ENCODE results near the gene PARG. TPM values are rescaled to one million over a fixed set of nuclear protein-coding genes. Genes with fewer than 3 reads are reported as not detected.
A peak's percentile ranks its signal among the peaks of the same experiment; 100 is the strongest.
"Not testable (repeated sequence)": the region's sequence is repeated elsewhere in the genome, so short reads cannot be mapped to it uniquely, and the experiment has no call there.

PARG gene
- total RNA-seq (2014; rRNA removed; shearing (Covaris generic); ENCODE audit: low replicate concordance) = 19.5 and 27.3 TPM in 2 replicates

- in situ Hi-C loops (cut with HindIII; ENCODE audit: low pct_unique_long_range_greater_than_20kb, low sequenced_read_pairs) = not testable (repeated sequence)
- peak; percentile 73 for DNase-seq (ENCODE audit: low read depth)
Observed at GRCh38 chr10:49941447-49942338, at the start of gene PARG, which contains the start of gene TIMM23B. Gene PARG (minus strand): TSS chr10:49942027. CDS start chr10:49941725, 302 bp downstream. Gene TIMM23B (plus strand): TSS chr10:49942053. CDS start chr10:49942195, 142 bp downstream.

DNA sequence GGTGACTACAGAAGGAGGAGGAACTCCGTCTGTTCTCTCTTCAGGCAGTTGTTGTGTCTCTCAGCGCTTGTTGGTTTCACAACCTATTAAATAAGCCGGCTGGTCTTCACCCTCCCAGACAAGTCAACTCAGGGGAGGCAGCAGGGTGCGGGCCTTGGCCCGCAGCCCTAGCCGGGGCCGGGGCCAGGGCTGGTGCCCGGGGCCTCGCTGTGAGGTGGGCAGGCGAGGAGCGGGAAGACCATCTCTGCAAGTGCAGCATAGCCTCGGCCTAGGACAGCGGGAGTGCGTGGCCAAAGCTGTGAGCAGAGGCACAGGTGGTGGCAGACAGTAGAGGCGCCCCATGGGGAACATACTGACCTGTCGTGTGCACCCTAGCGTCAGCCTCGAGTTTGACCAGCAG lies 46.5 kb upstream of the PARG start, which contains the start of gene AGAP6:
Gene AGAP6, plus strand, starts transcription at position 31 of the 400 bp plus-strand sequence. Its CDS starts 310 bp downstream, at position 341.
- DNase-seq (ENCODE audit: low read depth); in situ Hi-C loops (cut with HindIII; ENCODE audit: low pct_unique_long_range_greater_than_20kb, low sequenced_read_pairs): not testable (repeated sequence)

GRCh38 chr10:49987207-49987606 lies 45.4 kb upstream of the PARG start:
- in situ Hi-C loops (cut with HindIII; ENCODE audit: low pct_unique_long_range_greater_than_20kb, low sequenced_read_pairs); DNase-seq (ENCODE audit: low read depth): not testable (repeated sequence)

DNA sequence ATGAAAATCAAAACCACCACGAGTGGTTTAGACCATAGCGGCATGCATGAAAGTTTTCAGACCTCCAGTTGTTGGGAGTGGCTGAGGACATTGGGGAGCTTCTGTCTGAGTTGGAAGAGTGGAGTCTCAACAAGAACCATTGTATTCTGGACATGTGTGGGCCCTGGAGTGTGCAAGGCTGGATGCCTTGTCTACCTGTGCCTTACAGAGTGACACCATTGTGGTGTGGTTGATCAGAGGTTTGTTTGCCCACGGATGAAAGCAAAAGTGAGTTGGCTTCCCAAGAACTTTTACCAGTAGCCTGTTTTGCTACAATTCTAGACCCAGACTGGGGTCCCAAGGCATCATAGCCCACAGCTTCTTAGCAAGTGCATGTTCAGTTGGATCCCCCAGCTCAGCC lies 35.9 kb upstream of the PARG start:
- in situ Hi-C loops (cut with HindIII; ENCODE audit: low pct_unique_long_range_greater_than_20kb, low sequenced_read_pairs); DNase-seq (ENCODE audit: low read depth): not testable (repeated sequence)

GRCh38 chr10:49972094-49972493 lies 30.3 kb upstream of the PARG start:
- in situ Hi-C loops (cut with HindIII; ENCODE audit: low pct_unique_long_range_greater_than_20kb, low sequenced_read_pairs); DNase-seq (ENCODE audit: low read depth): not testable (repeated sequence)

GRCh38 chr10:49971466-49971865 lies 29.6 kb upstream of the PARG start:
- in situ Hi-C loops (cut with HindIII; ENCODE audit: low pct_unique_long_range_greater_than_20kb, low sequenced_read_pairs) = not testable (repeated sequence)

GRCh38 chr10:49970331-49970857 lies 28.6 kb upstream of the PARG start:
- in situ Hi-C loops (cut with HindIII; ENCODE audit: low pct_unique_long_range_greater_than_20kb, low sequenced_read_pairs); DNase-seq (ENCODE audit: low read depth): not testable (repeated sequence)

More at GRCh38 chr10:49971466-49971865, 29.6 kb upstream of the PARG start:
- not testable (repeated sequence) for DNase-seq (ENCODE audit: low read depth)

DNA sequence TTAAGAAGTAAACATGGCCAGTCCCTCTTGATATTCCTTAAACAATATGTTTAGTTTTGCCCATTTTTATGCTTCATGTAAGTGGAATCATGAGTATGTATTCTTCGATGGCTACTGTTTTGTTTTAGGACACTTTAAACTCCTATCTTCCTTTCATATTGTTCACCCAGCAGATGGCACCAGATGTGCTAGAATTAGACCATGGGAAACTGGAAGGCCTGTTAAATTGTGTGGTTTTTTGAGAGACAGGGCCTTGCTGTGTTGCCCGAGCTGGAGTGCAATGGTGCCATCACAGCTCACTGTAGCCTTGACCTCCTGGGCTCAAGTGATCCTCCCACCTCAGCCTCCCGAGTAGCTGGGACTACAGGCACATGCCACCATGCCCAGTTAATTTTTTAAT lies 11.3 kb upstream of the PARG start:
- in situ Hi-C loops (cut with HindIII; ENCODE audit: low pct_unique_long_range_greater_than_20kb, low sequenced_read_pairs) = not testable (repeated sequence)
- peak; percentile 4 for DNase-seq (ENCODE audit: low read depth)

DNA sequence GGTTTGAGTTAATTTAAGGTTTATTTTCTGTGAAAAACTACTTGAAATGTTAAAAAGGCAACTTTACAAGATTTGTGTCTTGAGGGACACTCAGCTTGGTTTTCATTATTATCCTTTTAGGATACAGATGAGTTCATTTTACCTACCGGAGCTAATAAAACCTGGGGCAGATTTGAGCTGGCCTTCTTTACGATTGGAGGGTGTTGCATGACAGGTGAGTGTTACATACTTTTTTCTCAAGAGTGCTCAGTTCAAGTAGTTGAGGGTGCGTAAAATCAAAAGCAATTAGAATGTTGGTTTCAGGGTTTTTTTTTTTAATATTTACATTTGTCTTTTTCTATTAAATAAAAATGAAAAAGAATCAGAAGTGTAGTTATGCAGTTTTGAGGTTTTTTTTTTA lies 10.2 kb upstream of the PARG start:
- in situ Hi-C loops (cut with HindIII; ENCODE audit: low pct_unique_long_range_greater_than_20kb, low sequenced_read_pairs); DNase-seq (ENCODE audit: low read depth): not testable (repeated sequence)

DNA sequence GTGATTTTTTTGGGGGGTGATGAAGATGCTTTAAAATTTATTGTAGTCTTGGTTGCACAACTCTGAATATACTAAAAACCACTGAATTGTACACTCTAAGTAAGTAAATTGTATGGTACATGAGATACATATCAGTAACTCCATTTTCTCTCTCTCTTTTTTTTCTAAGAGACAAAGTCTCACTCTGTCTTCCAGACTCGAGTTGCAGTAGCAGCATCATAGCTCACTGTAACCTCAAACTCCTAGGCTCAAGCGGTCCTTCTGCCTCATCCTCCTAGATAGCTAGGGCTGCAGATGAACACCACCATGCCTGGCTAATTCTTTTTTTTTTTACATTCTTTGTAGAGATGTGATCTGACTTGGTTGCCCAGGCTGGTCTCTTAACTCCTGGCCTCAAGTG lies 6.9 kb upstream of the PARG start:
- in situ Hi-C loops (cut with HindIII; ENCODE audit: low pct_unique_long_range_greater_than_20kb, low sequenced_read_pairs); DNase-seq (ENCODE audit: low read depth): not testable (repeated sequence)

DNA sequence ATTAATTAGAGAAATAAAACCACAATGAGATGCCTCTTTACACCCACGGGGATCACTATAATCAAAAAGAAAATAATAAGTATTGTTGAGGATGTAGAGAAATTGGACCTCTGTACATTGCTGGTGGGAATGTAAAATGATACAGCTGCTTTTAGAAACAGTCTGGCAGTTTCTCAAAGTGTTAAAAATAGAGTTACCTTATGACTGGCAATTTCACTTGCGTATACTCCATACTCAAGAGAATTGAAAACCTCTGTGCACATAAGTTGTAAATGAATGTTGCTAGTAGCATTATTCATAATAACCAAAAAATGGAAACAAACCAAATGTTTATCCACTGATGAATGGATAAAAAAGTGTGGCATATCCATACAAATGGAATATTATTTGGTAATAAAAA lies 6.3 kb upstream of the PARG start:
- DNase-seq (ENCODE audit: low read depth); in situ Hi-C loops (cut with HindIII; ENCODE audit: low pct_unique_long_range_greater_than_20kb, low sequenced_read_pairs): not testable (repeated sequence)

GRCh38 chr10:49943607-49944006 lies 1.8 kb upstream of the PARG start:
- in situ Hi-C loops (cut with HindIII; ENCODE audit: low pct_unique_long_range_greater_than_20kb, low sequenced_read_pairs); DNase-seq (ENCODE audit: low read depth): not testable (repeated sequence)

DNA sequence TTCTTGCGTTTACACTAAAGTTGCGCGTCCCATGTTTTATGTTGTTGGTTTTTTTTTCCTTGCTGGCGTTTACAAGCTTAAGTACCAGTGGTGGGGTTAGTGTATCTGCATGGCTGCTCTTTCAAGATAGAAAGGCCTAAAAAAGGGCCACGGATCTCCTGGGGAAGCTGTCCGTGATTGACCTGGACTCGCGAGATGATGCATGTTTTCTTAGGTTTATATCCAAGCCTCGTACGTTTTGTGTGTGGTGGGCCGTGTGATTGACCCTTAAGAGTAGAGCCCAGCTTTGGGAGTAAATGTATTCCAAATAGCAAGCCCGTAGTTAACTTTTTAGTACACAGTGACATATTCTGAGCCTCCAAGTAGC lies 495 bp upstream of the PARG start:
- DNase-seq (ENCODE audit: low read depth) = peak; percentile 3
- in situ Hi-C loops (cut with HindIII; ENCODE audit: low pct_unique_long_range_greater_than_20kb, low sequenced_read_pairs) = not testable (repeated sequence)

- in situ Hi-C loops (cut with HindIII; ENCODE audit: low pct_unique_long_range_greater_than_20kb, low sequenced_read_pairs); DNase-seq (ENCODE audit: low read depth): not testable (repeated sequence)
Observed at GRCh38 chr10:49931959-49932728, 9.7 kb downstream of the PARG start.

DNA sequence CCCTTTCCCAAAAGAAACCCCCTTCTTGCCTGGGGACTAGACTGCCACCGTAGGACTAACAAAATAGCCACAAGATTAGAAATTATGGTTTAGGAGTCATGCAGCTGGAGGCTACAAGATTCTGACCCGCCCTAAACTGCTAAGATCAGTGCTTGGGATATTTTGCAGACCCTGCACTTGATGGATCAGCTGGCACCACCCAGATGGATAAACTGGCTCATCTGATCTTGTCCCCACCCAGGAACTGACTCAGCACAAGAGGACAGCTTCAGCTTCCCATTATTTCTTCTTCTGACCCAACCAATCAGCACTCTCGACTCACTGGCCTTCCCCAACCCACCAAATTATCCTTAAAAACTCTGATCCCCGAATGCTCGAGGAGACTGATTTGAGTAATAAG lies 10.6 kb downstream of the PARG start:
- DNase-seq (ENCODE audit: low read depth); in situ Hi-C loops (cut with HindIII; ENCODE audit: low pct_unique_long_range_greater_than_20kb, low sequenced_read_pairs): not testable (repeated sequence)

DNA sequence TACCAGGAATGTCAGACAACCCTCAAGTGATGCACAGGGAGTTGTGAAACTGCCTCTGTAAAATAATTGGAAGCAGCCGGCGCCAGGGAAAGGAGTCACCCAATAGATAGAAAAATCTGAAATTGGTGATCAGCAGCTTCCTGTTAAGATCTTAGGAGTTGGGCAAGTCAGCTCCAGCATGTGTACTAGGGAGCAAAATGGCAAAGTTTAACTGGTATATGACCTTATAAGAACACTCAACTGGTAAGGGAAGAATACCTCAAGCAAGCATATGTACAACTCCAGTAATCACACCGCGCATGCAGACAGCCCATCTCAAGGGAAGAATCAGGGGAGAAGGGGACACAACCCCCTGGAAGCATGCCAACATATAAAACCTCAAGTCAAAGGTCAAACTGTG lies 18.3 kb downstream of the PARG start:
- in situ Hi-C loops (cut with HindIII; ENCODE audit: low pct_unique_long_range_greater_than_20kb, low sequenced_read_pairs); DNase-seq (ENCODE audit: low read depth): not testable (repeated sequence)

DNA sequence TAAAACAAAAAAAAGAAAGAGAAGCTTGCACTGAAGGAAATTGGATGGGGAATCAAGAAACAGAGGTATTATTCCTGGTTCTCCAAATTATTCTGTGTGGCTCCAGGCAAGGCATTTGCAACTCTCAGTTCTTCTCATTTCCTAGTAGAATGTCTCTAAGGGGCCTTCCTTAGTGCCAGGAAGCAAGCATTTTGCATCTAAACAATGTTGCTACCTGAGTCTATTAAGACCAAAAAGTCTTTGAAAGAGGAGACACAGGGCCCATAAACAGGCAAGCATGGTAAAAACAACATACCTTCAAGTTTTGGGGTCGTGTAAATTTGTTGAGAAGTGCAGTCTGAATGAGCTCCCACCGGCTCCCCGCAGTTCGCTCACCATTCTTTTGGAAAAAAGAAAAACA lies 19.8 kb downstream of the PARG start:
- in situ Hi-C loops (cut with HindIII; ENCODE audit: low pct_unique_long_range_greater_than_20kb, low sequenced_read_pairs); DNase-seq (ENCODE audit: low read depth): not testable (repeated sequence)

DNA sequence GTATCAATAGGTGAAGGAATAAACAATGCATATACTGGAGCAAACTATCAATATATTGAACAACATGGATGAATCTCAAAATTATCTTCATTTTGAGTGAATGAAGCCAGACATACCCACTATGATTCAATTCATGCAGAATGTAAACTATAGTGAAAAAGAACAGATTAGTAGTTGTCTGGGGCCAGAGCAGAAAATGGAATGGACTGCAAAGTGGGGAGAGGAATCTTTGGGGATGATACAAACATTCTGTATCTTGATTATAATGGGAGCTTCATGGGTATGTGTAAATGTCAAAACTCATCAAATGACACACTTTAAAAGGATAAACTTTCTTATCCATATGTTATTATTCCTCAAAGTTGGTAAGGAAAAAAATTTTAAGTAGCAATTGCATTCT lies 23.9 kb downstream of the PARG start:
- in situ Hi-C loops (cut with HindIII; ENCODE audit: low pct_unique_long_range_greater_than_20kb, low sequenced_read_pairs); DNase-seq (ENCODE audit: low read depth): not testable (repeated sequence)
